HG02852 (cell line): Measurements from ENCODE around the gene BSPH1.
"Not testable (repeated sequence)": the region's sequence is repeated elsewhere in the genome, so short reads cannot be mapped to it uniquely, and the experiment has no call there.

Source experiments
- ATAC-seq: cut with Tn5 transposase; IDR thresholded peaks from one replicate; pipeline ENCODE4 v1.9.1; 2021; ENCODE audit warnings: mild to moderate bottlenecking, moderate library complexity; ENCODE audit not compliant: unreplicated experiment

The BSPH1 gene

DNA sequence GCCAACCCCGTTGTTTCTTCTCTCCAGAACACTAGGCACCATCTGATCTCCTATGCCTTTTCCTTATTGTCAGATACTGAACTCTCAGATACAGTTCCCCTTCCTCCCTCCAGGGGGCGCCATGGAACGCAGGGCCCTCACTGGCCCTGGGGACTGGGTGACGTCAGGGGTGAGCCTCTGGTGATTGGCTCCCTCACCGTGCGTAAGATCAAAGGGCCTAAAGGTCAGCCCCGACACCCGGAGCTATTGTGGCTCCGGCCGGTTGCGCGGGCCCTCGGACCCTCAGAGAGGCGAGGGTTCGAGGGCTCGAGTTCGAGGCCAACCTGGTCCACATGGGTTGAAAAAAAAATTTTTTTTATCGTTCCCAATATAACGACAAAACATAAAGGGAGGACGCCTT is 63.4 kb downstream of the BSPH1 start:
- ATAC-seq = not testable (repeated sequence)

DNA sequence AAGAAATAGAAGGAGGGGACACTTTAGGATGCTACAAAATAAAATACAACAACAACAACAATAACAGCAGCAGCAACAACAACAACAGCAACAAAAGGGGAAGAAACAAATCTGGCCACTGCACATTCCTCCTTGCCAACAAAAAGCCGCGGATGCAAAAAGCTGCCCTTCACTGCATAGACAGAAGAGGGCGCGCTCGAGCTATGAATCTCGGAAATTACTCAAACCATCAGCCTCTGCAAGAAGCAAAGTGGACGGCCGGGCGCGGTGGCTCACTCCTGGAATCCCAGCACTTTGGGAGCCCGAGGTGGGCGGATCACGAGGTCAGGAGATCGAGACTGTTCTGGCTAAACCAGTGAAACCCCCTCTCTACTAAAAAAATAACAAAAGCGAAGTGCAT is 71.9 kb downstream of the BSPH1 start:
- not testable (repeated sequence) for ATAC-seq
